GM21390 (cell line): ENCODE measurements around the gene RAB31.
"Not testable (repeated sequence)": the region's sequence is repeated elsewhere in the genome, so short reads cannot be mapped to it uniquely, and the experiment has no call there.

ENCODE experiments used
- ATAC-seq: cut with Tn5 transposase; IDR thresholded peaks from one replicate; pipeline ENCODE4 v1.9.1; 2021; ENCODE audit not compliant: unreplicated experiment

RAB31 gene

GRCh38 chr18:9757827-9758621, 49.9 kb downstream of the RAB31 start:
- ATAC-seq, result no peak

GRCh38 chr18:9758624-9759075, 50.5 kb downstream of the RAB31 start:
- no peak for ATAC-seq

- ATAC-seq, result no peak
Measured at GRCh38 chr18:9760641-9761040, 52.5 kb downstream of the RAB31 start.

GRCh38 chr18:9762526-9762925, 54.4 kb downstream of the RAB31 start:
- ATAC-seq, result no peak

GRCh38 chr18:9763157-9763556, 55.1 kb downstream of the RAB31 start:
- ATAC-seq, result no peak

- ATAC-seq, result no peak
Measured at GRCh38 chr18:9764011-9764481, 55.9 kb downstream of the RAB31 start.

- no peak for ATAC-seq
Measured at GRCh38 chr18:9765501-9765900, 57.4 kb downstream of the RAB31 start.

GRCh38 chr18:9766076-9766481, 58.0 kb downstream of the RAB31 start:
- ATAC-seq, result no peak

GRCh38 chr18:9766740-9767139, 58.6 kb downstream of the RAB31 start:
- ATAC-seq, result no peak

- not testable (repeated sequence) for ATAC-seq
Measured at GRCh38 chr18:9768071-9768691, 60.1 kb downstream of the RAB31 start.

GRCh38 chr18:9770111-9770510, 62.0 kb downstream of the RAB31 start:
- not testable (repeated sequence) for ATAC-seq

- ATAC-seq, result no peak
Measured at GRCh38 chr18:9771261-9771976, 63.3 kb downstream of the RAB31 start.

- no peak for ATAC-seq
Measured at GRCh38 chr18:9771977-9772660, 64.0 kb downstream of the RAB31 start.

GRCh38 chr18:9772847-9773677, 65.0 kb downstream of the RAB31 start:
- ATAC-seq, result no peak

- ATAC-seq, result no peak
Measured at GRCh38 chr18:9774150-9774549, 66.0 kb downstream of the RAB31 start.

- ATAC-seq, result no peak
Measured at GRCh38 chr18:9775178-9775577, 67.1 kb downstream of the RAB31 start.

GRCh38 chr18:9779630-9780029, 71.5 kb downstream of the RAB31 start:
- no peak for ATAC-seq

- ATAC-seq, result no peak
Measured at GRCh38 chr18:9782073-9782857, 74.2 kb downstream of the RAB31 start.

GRCh38 chr18:9786631-9787030, 78.5 kb downstream of the RAB31 start:
- no peak for ATAC-seq
